Central memory CD8-positive, alpha-beta T cell (primary cell): ENCODE data around the gene RPL29.
"Not testable (repeated sequence)": the region's sequence is repeated elsewhere in the genome, so short reads cannot be mapped to it uniquely, and the experiment has no call there.

Source experiments
- ATAC-seq: fragments of 150-1000 bp; cut with Tn5 transposase; replicated peaks from 2 replicates; pipeline ENCODE4 v1.10.0; 2022; ENCODE audit warnings: mild to moderate bottlenecking, moderate FRiP score, moderate number of reproducible peaks; ENCODE audit not compliant: poor library complexity, severe bottlenecking; ENCODE audit errors: extremely low read depth
- DNase-seq, 2 donors: peaks; one replicate each; pipeline ENCODE4 v3.0.0; 2021; ENCODE audit warnings: low spot score in 2 of 2
- H3K27ac Mint-ChIP-seq: one replicate; pipeline ENCODE4 v1.8.0; 2022; ENCODE audit warnings: low read depth, mild to moderate bottlenecking, moderate library complexity, mixed read lengths
- H3K27me3 Mint-ChIP-seq: one replicate; pipeline ENCODE4 v1.8.0; 2022; ENCODE audit warnings: mixed read lengths
- H3K36me3 Mint-ChIP-seq: one replicate; pipeline ENCODE4 v1.8.0; 2022; ENCODE audit warnings: mild to moderate bottlenecking, moderate library complexity, mixed read lengths; ENCODE audit not compliant: insufficient read depth
- H3K4me1 Mint-ChIP-seq: one replicate; pipeline ENCODE4 v1.8.0; 2022; ENCODE audit warnings: mixed read lengths
- H3K4me3 Mint-ChIP-seq: one replicate; pipeline ENCODE4 v1.8.0; 2022; ENCODE audit warnings: mild to moderate bottlenecking, moderate library complexity, mixed read lengths
- H3K9me3 Mint-ChIP-seq: one replicate; pipeline ENCODE4 v1.8.0; 2022; ENCODE audit warnings: mixed read lengths

The RPL29 gene

GRCh38 chr3:52034651-52035050 lies 39.0 kb upstream of the RPL29 start:
- no peaks in the 10 kb centered on the region for H3K9me3 Mint-ChIP-seq
- no peak overlapping the region for H3K4me3 Mint-ChIP-seq
- no peaks in the 10 kb centered on the region for H3K4me1 Mint-ChIP-seq
- peaks cover 2% of the 10 kb centered on the region for H3K36me3 Mint-ChIP-seq
- DNase-seq: no peak
- no peak for ATAC-seq
- H3K27ac Mint-ChIP-seq: peak overlapping the region; percentile 38
- H3K27me3 Mint-ChIP-seq: no peaks in the 10 kb centered on the region

- Mint-ChIP-seq H3K9me3 (no peaks in the 10 kb centered on the region), H3K27ac (peak overlapping the region; percentile 38), H3K27me3 (no peaks in the 10 kb centered on the region), H3K4me1 (no peaks in the 10 kb centered on the region), H3K4me3 (no peak overlapping the region), H3K36me3 (peaks cover 2% of the 10 kb centered on the region)
- ATAC-seq (no peak), DNase-seq (no peak)
Observed at GRCh38 chr3:52034212-52034611, 38.5 kb upstream of the RPL29 start.

- not testable (repeated sequence) for H3K4me3 Mint-ChIP-seq, H3K27ac Mint-ChIP-seq, DNase-seq, ATAC-seq, H3K27me3 Mint-ChIP-seq, H3K4me1 Mint-ChIP-seq, H3K9me3 Mint-ChIP-seq, H3K36me3 Mint-ChIP-seq
Observed at GRCh38 chr3:52033748-52034147, 38.1 kb upstream of the RPL29 start.

GRCh38 chr3:52032702-52033408 lies 37.2 kb upstream of the RPL29 start:
- no peaks in the 10 kb centered on the region for H3K27me3 Mint-ChIP-seq
- DNase-seq (no peak), ATAC-seq (no peak)
- H3K4me3 Mint-ChIP-seq: no peak overlapping the region
- H3K36me3 Mint-ChIP-seq: peaks cover 2% of the 10 kb centered on the region
- H3K9me3 Mint-ChIP-seq: no peaks in the 10 kb centered on the region
- H3K27ac Mint-ChIP-seq: no peak overlapping the region
- H3K4me1 Mint-ChIP-seq: no peaks in the 10 kb centered on the region

- Mint-ChIP-seq H3K36me3 (peaks cover 2% of the 10 kb centered on the region), H3K4me3 (no peak overlapping the region), H3K27ac (no peak overlapping the region), H3K27me3 (no peaks in the 10 kb centered on the region), H3K4me1 (no peaks in the 10 kb centered on the region), H3K9me3 (no peaks in the 10 kb centered on the region)
- DNase-seq (no peak), ATAC-seq (no peak)
Observed at GRCh38 chr3:52031896-52032295, 36.2 kb upstream of the RPL29 start.

- no peak overlapping the region for H3K4me3 Mint-ChIP-seq
- no peaks in the 10 kb centered on the region for H3K9me3 Mint-ChIP-seq
- ATAC-seq (no peak), DNase-seq (no peak)
- no peaks in the 10 kb centered on the region for H3K4me1 Mint-ChIP-seq
- peak overlapping the region; percentile 36 for H3K27ac Mint-ChIP-seq
- H3K27me3 Mint-ChIP-seq: no peaks in the 10 kb centered on the region
- H3K36me3 Mint-ChIP-seq: peaks cover 2% of the 10 kb centered on the region
Observed at GRCh38 chr3:52030714-52031310, 35.1 kb upstream of the RPL29 start.

- no peak for DNase-seq
- H3K4me3 Mint-ChIP-seq: no peak overlapping the region
Observed at GRCh38 chr3:52029535-52029934, 33.8 kb upstream of the RPL29 start.

GRCh38 chr3:52029053-52029452 lies 33.4 kb upstream of the RPL29 start:
- H3K4me1 Mint-ChIP-seq: no peaks in the 10 kb centered on the region
- H3K4me3 Mint-ChIP-seq: no peak overlapping the region
- peaks cover 2% of the 10 kb centered on the region for H3K36me3 Mint-ChIP-seq
- no peak overlapping the region for H3K27ac Mint-ChIP-seq
- DNase-seq (no peak), ATAC-seq (no peak)
- H3K9me3 Mint-ChIP-seq: no peaks in the 10 kb centered on the region
- H3K27me3 Mint-ChIP-seq: no peaks in the 10 kb centered on the region

More at GRCh38 chr3:52029535-52029934, 33.8 kb upstream of the RPL29 start:
- Mint-ChIP-seq H3K9me3 (no peaks in the 10 kb centered on the region), H3K36me3 (peaks cover 2% of the 10 kb centered on the region), H3K27ac (peak overlapping the region; percentile 36), H3K4me1 (no peaks in the 10 kb centered on the region), H3K27me3 (no peaks in the 10 kb centered on the region)
- ATAC-seq: no peak

GRCh38 chr3:52028572-52028971 lies 32.9 kb upstream of the RPL29 start:
- H3K4me1 Mint-ChIP-seq: no peaks in the 10 kb centered on the region
- no peaks in the 10 kb centered on the region for H3K9me3 Mint-ChIP-seq
- DNase-seq: no peak
- H3K27ac Mint-ChIP-seq: no peak overlapping the region
- H3K27me3 Mint-ChIP-seq: no peaks in the 10 kb centered on the region
- peaks cover 2% of the 10 kb centered on the region for H3K36me3 Mint-ChIP-seq
- H3K4me3 Mint-ChIP-seq: no peak overlapping the region
- no peak for ATAC-seq

GRCh38 chr3:52026041-52026440 lies 30.3 kb upstream of the RPL29 start:
- no peak for ATAC-seq
- Mint-ChIP-seq H3K9me3 (no peaks in the 10 kb centered on the region), H3K27me3 (no peaks in the 10 kb centered on the region), H3K4me3 (no peak overlapping the region), H3K36me3 (no peaks in the 10 kb centered on the region), H3K27ac (no peak overlapping the region), H3K4me1 (no peaks in the 10 kb centered on the region)
- no peak for DNase-seq

- no peaks in the 10 kb centered on the region for H3K36me3 Mint-ChIP-seq
- ATAC-seq (no peak), DNase-seq (no peak)
- H3K4me1 Mint-ChIP-seq: no peaks in the 10 kb centered on the region
- H3K9me3 Mint-ChIP-seq: no peaks in the 10 kb centered on the region
- no peak overlapping the region for H3K27ac Mint-ChIP-seq
- no peak overlapping the region for H3K4me3 Mint-ChIP-seq
- H3K27me3 Mint-ChIP-seq: no peaks in the 10 kb centered on the region
Observed at GRCh38 chr3:52025453-52025852, 29.8 kb upstream of the RPL29 start.

GRCh38 chr3:52024765-52025452 lies 29.2 kb upstream of the RPL29 start:
- H3K27me3 Mint-ChIP-seq: no peaks in the 10 kb centered on the region
- no peaks in the 10 kb centered on the region for H3K9me3 Mint-ChIP-seq
- no peak overlapping the region for H3K27ac Mint-ChIP-seq
- H3K4me3 Mint-ChIP-seq: no peak overlapping the region
- no peak for ATAC-seq
- H3K36me3 Mint-ChIP-seq: no peaks in the 10 kb centered on the region
- DNase-seq: no peak
- no peaks in the 10 kb centered on the region for H3K4me1 Mint-ChIP-seq
